BLaER1 (cell line): ENCODE measurements around the gene MESP2.

Source experiments
- H3K27ac ChIP-seq: shearing (Covaris generic); formaldehyde crosslinking; 2 replicates; pipeline ENCODE4 v1.8.1; 2022
- H3K27me3 ChIP-seq: shearing (Covaris generic); formaldehyde crosslinking; 2 replicates; pipeline ENCODE4 v1.8.1; 2022
- H3K36me3 ChIP-seq: shearing (Covaris generic); formaldehyde crosslinking; 2 replicates; pipeline ENCODE4 v1.8.1; 2022
- H3K4me1 ChIP-seq: shearing (Covaris generic); formaldehyde crosslinking; 2 replicates; pipeline ENCODE4 v1.8.1; 2022
- H3K4me2 ChIP-seq: shearing (Covaris generic); formaldehyde crosslinking; 2 replicates; pipeline ENCODE4 v1.8.1; 2022
- H3K4me3 ChIP-seq: shearing (Covaris generic); formaldehyde crosslinking; 2 replicates; pipeline ENCODE4 v1.8.1; 2022
- H3K9ac ChIP-seq: shearing (Covaris generic); formaldehyde crosslinking; 2 replicates; pipeline ENCODE4 v1.8.1; 2022
- H3K9me3 ChIP-seq: shearing (Covaris generic); formaldehyde crosslinking; 2 replicates; pipeline ENCODE4 v1.8.1; 2022
- H4K20me1 ChIP-seq: shearing (Covaris generic); formaldehyde crosslinking; 2 replicates; pipeline ENCODE4 v1.8.1; 2022
- Cebpa-rat ChIP-seq: shearing (Covaris generic); IDR thresholded peaks from 2 replicates; pipeline ENCODE4 v1.8.1; 2022

The MESP2 gene

GRCh38 chr15:89776274-89777072 is at the start of gene MESP2:
MESP2 (plus strand) TSS chr15:89776332; CDS start chr15:89776358, 26 bp downstream.
- TF ChIP-seq Cebpa-rat: no peak
- H3K27me3 ChIP-seq: peaks cover 34% of the 10 kb centered on the region
- no peaks in the 10 kb centered on the region for H3K9me3 ChIP-seq
- H3K9ac ChIP-seq: peak within 1 kb of the TSS; percentile 57; the same call in 1 of the 2 replicates
- no peak within 1 kb of the TSS for H3K27ac ChIP-seq
- H4K20me1 ChIP-seq: no peaks in the 10 kb centered on the region
- H3K4me2 ChIP-seq: peak within 1 kb of the TSS; percentile 94
- no peaks in the 10 kb centered on the region for H3K36me3 ChIP-seq
- peak within 1 kb of the TSS; percentile 62 for H3K4me3 ChIP-seq
- H3K4me1 ChIP-seq: peaks cover 44% of the 10 kb centered on the region

GRCh38 chr15:89728254-89728653 is 47.9 kb upstream of the MESP2 start:
- Histone ChIP-seq H3K4me2 (no peak overlapping the region), H3K4me1 (no peaks in the 10 kb centered on the region), H3K4me3 (no peak overlapping the region), H4K20me1 (no peaks in the 10 kb centered on the region), H3K9ac (no peak overlapping the region), H3K27ac (no peak overlapping the region), H3K27me3 (no peaks in the 10 kb centered on the region), H3K36me3 (no peaks in the 10 kb centered on the region), H3K9me3 (peaks cover 5% of the 10 kb centered on the region; the same call in 1 of the 2 replicates)
- TF ChIP-seq Cebpa-rat: no peak

GRCh38 chr15:89731275-89731674 is 44.9 kb upstream of the MESP2 start:
- Histone ChIP-seq H3K4me2 (no peak overlapping the region), H3K27ac (no peak overlapping the region), H4K20me1 (no peaks in the 10 kb centered on the region), H3K9ac (no peak overlapping the region), H3K9me3 (no peaks in the 10 kb centered on the region), H3K36me3 (no peaks in the 10 kb centered on the region), H3K4me1 (peaks cover 6% of the 10 kb centered on the region; the same call in 1 of the 2 replicates), H3K27me3 (no peaks in the 10 kb centered on the region), H3K4me3 (no peak overlapping the region)
- TF ChIP-seq Cebpa-rat: no peak

- no peaks in the 10 kb centered on the region for H3K36me3 ChIP-seq
- H3K9me3 ChIP-seq: no peaks in the 10 kb centered on the region
- H3K4me1 ChIP-seq: peaks cover 6% of the 10 kb centered on the region; the same call in 1 of the 2 replicates
- no peak overlapping the region for H3K4me3 ChIP-seq
- no peaks in the 10 kb centered on the region for H3K27me3 ChIP-seq
- no peak overlapping the region for H3K4me2 ChIP-seq
- no peaks in the 10 kb centered on the region for H4K20me1 ChIP-seq
- no peak for TF ChIP-seq Cebpa-rat
- H3K27ac ChIP-seq: no peak overlapping the region
- H3K9ac ChIP-seq: no peak overlapping the region
Observed at GRCh38 chr15:89732451-89733172, 43.5 kb upstream of the MESP2 start.

- H3K27ac ChIP-seq: no peak overlapping the region
- no peaks in the 10 kb centered on the region for H3K27me3 ChIP-seq
- H3K4me3 ChIP-seq: no peak overlapping the region
- peaks cover 6% of the 10 kb centered on the region; the same call in 1 of the 2 replicates for H3K4me1 ChIP-seq
- no peaks in the 10 kb centered on the region for H4K20me1 ChIP-seq
- H3K9ac ChIP-seq: no peak overlapping the region
- H3K36me3 ChIP-seq: no peaks in the 10 kb centered on the region
- no peaks in the 10 kb centered on the region for H3K9me3 ChIP-seq
- H3K4me2 ChIP-seq: no peak overlapping the region
- TF ChIP-seq Cebpa-rat: no peak
Observed at GRCh38 chr15:89735773-89736172, 40.4 kb upstream of the MESP2 start.

GRCh38 chr15:89740137-89740536 is 36.0 kb upstream of the MESP2 start:
- Histone ChIP-seq H3K9me3 (no peaks in the 10 kb centered on the region), H4K20me1 (no peaks in the 10 kb centered on the region), H3K27ac (no peak overlapping the region), H3K27me3 (no peaks in the 10 kb centered on the region), H3K4me3 (no peak overlapping the region), H3K4me1 (no peaks in the 10 kb centered on the region), H3K9ac (no peak overlapping the region), H3K4me2 (no peak overlapping the region), H3K36me3 (no peaks in the 10 kb centered on the region)
- TF ChIP-seq Cebpa-rat: no peak

GRCh38 chr15:89743011-89743410 is 33.1 kb upstream of the MESP2 start:
- Histone ChIP-seq H3K4me1 (peaks cover 19% of the 10 kb centered on the region), H3K27ac (no peak overlapping the region), H3K4me3 (no peak overlapping the region), H3K36me3 (no peaks in the 10 kb centered on the region), H3K4me2 (no peak overlapping the region), H3K27me3 (peaks cover 2% of the 10 kb centered on the region), H3K9me3 (no peaks in the 10 kb centered on the region), H4K20me1 (peaks cover 9% of the 10 kb centered on the region; the same call in 1 of the 2 replicates), H3K9ac (no peak overlapping the region)
- TF ChIP-seq Cebpa-rat: no peak

- no peak for TF ChIP-seq Cebpa-rat
Observed at GRCh38 chr15:89743594-89743993, 32.5 kb upstream of the MESP2 start.

GRCh38 chr15:89745131-89745530 is 31.0 kb upstream of the MESP2 start:
- no peak overlapping the region for H3K9ac ChIP-seq
- TF ChIP-seq Cebpa-rat: no peak
- H3K4me1 ChIP-seq: peaks cover 31% of the 10 kb centered on the region
- peaks cover 24% of the 10 kb centered on the region for H3K27me3 ChIP-seq
- peaks cover 22% of the 10 kb centered on the region; the same call in 1 of the 2 replicates for H4K20me1 ChIP-seq
- H3K4me3 ChIP-seq: no peak overlapping the region
- H3K36me3 ChIP-seq: no peaks in the 10 kb centered on the region
- H3K27ac ChIP-seq: no peak overlapping the region
- no peak overlapping the region for H3K4me2 ChIP-seq
- no peaks in the 10 kb centered on the region for H3K9me3 ChIP-seq

More at GRCh38 chr15:89743594-89743993, 32.5 kb upstream of the MESP2 start:
- H3K9ac ChIP-seq: no peak overlapping the region
- H3K27me3 ChIP-seq: peaks cover 8% of the 10 kb centered on the region
- no peak overlapping the region for H3K4me2 ChIP-seq
- H3K9me3 ChIP-seq: no peaks in the 10 kb centered on the region
- H4K20me1 ChIP-seq: peaks cover 15% of the 10 kb centered on the region; the same call in 1 of the 2 replicates
- no peak overlapping the region for H3K4me3 ChIP-seq
- H3K36me3 ChIP-seq: no peaks in the 10 kb centered on the region
- H3K4me1 ChIP-seq: peaks cover 19% of the 10 kb centered on the region
- no peak overlapping the region for H3K27ac ChIP-seq

GRCh38 chr15:89745768-89746167 is 30.4 kb upstream of the MESP2 start:
- H3K9me3 ChIP-seq: no peaks in the 10 kb centered on the region
- no peak overlapping the region for H3K4me3 ChIP-seq
- H3K9ac ChIP-seq: no peak overlapping the region
- peak overlapping the region; percentile 80 for H3K4me2 ChIP-seq
- peaks cover 27% of the 10 kb centered on the region for H3K27me3 ChIP-seq
- H4K20me1 ChIP-seq: peaks cover 22% of the 10 kb centered on the region; the same call in 1 of the 2 replicates
- H3K36me3 ChIP-seq: no peaks in the 10 kb centered on the region
- TF ChIP-seq Cebpa-rat: no peak
- H3K27ac ChIP-seq: no peak overlapping the region
- H3K4me1 ChIP-seq: peaks cover 35% of the 10 kb centered on the region
